NOMO-1 (cell line): Measurements from ENCODE around the gene LZTFL1.
A peak's percentile ranks its signal among the peaks of the same experiment; 100 is the strongest.

Source experiments
- DNase-seq, 2 experiments: peaks; one replicate each; lab custom pipeline; 2025; ENCODE audit not compliant: unreplicated experiment in 2 of 2; lab: John Stamatoyannopoulos, UW

The LZTFL1 gene

GRCh38 chr3:45841757-45842491, at the start of gene LZTFL1:
TSS of gene LZTFL1 (minus strand) at chr3:45842119. CDS start at chr3:45841991, 128 bp downstream.
- DNase-seq: peak; percentile 95 to 98

GRCh38 chr3:45890405-45890804, 48.5 kb upstream of the LZTFL1 start:
- no peak for DNase-seq

- peak in 1 of 2 experiments; percentile 29 for DNase-seq
These were observed 47.4 kb upstream of the LZTFL1 start for GRCh38 chr3:45889337-45889736.

- DNase-seq: no peak
These were observed 46.0 kb upstream of the LZTFL1 start for GRCh38 chr3:45887759-45888511.

- DNase-seq: no peak
These were observed 45.4 kb upstream of the LZTFL1 start for GRCh38 chr3:45887285-45887684.

- DNase-seq: no peak
These were observed 44.2 kb upstream of the LZTFL1 start, which contains the start of gene CCR9 for GRCh38 chr3:45885979-45886705. TSS of gene CCR9 (plus strand) at chr3:45886543. CDS start at chr3:45894934, 8,391 bp downstream.

- DNase-seq: no peak
These were observed 42.7 kb upstream of the LZTFL1 start for GRCh38 chr3:45884368-45885201.

GRCh38 chr3:45881078-45882022, 39.4 kb upstream of the LZTFL1 start:
- no peak for DNase-seq

GRCh38 chr3:45880725-45881077, 38.8 kb upstream of the LZTFL1 start:
- DNase-seq: no peak

- DNase-seq: no peak
These were observed 36.2 kb upstream of the LZTFL1 start for GRCh38 chr3:45878124-45878523.

GRCh38 chr3:45874677-45875346, 32.9 kb upstream of the LZTFL1 start:
- no peak for DNase-seq

- DNase-seq: no peak
These were observed 31.7 kb upstream of the LZTFL1 start for GRCh38 chr3:45873638-45874037.

GRCh38 chr3:45873036-45873435, 31.1 kb upstream of the LZTFL1 start:
- no peak for DNase-seq

- no peak for DNase-seq
These were observed 30.6 kb upstream of the LZTFL1 start for GRCh38 chr3:45872569-45872968.

GRCh38 chr3:45871780-45872179, 29.9 kb upstream of the LZTFL1 start:
- no peak for DNase-seq

GRCh38 chr3:45870099-45870498, 28.2 kb upstream of the LZTFL1 start:
- DNase-seq: no peak

GRCh38 chr3:45869638-45870037, 27.7 kb upstream of the LZTFL1 start:
- DNase-seq: no peak

GRCh38 chr3:45868650-45869049, 26.7 kb upstream of the LZTFL1 start:
- no peak for DNase-seq

GRCh38 chr3:45868213-45868612, 26.3 kb upstream of the LZTFL1 start:
- DNase-seq: no peak
